HG03066 (cell line): Measurements from ENCODE around the gene DHX36.

ENCODE experiments used
- ATAC-seq: cut with Tn5 transposase; IDR thresholded peaks from one replicate; pipeline ENCODE4 v1.9.1; 2021; ENCODE audit warnings: low read depth; ENCODE audit not compliant: unreplicated experiment

Gene DHX36

DNA sequence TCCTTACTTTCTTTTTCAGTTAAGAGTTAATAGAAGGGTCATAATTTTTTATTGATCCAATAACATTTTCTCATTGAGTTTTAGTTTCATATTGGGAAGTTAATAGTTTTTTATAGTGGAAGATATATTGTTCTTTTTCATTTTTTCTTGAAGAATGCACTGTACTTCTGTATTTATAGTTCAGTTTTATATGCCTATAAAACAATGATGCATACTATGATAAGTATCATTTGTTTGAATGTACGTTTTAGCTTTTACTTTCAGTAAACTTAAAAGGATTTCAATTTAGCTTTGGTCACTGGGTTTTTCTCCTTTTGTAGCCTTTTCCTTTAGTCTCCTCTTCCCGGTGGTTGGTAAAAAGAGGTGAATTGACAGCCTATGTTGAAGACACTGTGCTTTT is 98.8 kb downstream of the DHX36 start:
- no peak for ATAC-seq

DNA sequence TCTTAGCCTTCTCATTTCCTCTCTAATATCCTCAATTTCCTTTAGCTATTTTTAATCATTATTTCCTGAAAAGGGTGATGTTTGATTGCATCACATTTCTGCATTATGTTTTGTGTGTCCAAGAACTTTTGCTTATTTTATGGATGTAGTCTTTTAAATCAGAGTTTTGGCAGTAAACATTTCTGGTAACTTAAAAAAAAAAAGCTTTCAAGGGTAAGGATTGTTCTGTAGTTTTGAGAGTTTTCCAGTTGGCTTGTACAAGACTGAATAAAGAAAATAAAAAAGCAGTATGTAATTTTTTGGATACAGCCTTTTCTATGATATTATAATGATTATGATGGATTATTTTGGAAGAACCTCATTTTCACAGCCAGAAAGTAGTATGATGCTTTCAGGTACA is 99.4 kb downstream of the DHX36 start:
- ATAC-seq, result no peak

DNA sequence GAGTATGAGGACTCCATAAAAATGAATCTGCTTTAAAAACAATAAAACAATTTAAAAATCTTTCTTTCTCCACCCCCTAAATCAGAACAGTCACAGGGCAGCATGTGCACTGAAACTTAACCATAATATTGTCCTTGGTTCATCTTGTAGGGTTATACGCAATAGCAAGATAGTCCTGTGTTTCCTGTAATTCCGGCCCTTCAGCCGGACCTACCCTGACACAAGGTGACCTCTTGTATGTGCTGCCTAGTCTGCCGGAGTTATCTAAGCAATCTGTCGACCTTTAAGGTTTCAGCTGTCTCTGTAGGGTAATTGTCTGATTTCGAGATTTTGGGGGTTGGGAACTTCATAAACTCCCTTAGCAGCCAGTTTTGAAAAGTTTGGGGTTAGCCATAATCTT is 99.9 kb downstream of the DHX36 start:
- ATAC-seq, result no peak

DNA sequence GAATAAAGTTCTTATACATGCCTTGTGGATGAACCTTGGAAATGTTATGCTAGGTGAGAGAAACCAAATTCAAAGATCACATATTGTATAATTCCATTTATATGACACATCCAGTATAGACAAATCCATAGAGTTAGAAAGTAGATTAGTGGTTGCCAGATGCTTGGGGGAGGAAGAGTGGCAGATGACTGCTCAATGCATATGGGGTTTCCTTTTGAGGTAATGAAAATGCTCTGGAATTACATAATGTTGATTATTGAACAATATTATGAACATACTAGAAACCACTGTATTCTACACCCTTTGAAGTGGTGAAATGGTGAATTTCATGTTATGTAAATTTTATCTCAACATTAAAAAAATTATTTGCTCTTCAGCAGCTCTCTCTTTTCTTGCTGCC is 100.8 kb downstream of the DHX36 start:
- ATAC-seq, result no peak
